B cell (primary cell): ENCODE data around the gene KCTD14.

Experiments used
- EZH2 ChIP-seq: IDR thresholded peaks from 2 replicates; pipeline ENCODE4 v1.6.1; 2012; ENCODE audit warnings: borderline replicate concordance, low read depth, mild to moderate bottlenecking, moderate library complexity, low read length; ENCODE audit not compliant: insufficient read depth, poor library complexity, severe bottlenecking
- TF ChIP-seq, protein P1 (sequence below): fragments of 200-600 bp; IDR thresholded peaks from one replicate; pipeline ENCODE4 v1.8.0; 2022; ENCODE audit warnings: antibody characterized with exemption, mild to moderate bottlenecking

DNA sequence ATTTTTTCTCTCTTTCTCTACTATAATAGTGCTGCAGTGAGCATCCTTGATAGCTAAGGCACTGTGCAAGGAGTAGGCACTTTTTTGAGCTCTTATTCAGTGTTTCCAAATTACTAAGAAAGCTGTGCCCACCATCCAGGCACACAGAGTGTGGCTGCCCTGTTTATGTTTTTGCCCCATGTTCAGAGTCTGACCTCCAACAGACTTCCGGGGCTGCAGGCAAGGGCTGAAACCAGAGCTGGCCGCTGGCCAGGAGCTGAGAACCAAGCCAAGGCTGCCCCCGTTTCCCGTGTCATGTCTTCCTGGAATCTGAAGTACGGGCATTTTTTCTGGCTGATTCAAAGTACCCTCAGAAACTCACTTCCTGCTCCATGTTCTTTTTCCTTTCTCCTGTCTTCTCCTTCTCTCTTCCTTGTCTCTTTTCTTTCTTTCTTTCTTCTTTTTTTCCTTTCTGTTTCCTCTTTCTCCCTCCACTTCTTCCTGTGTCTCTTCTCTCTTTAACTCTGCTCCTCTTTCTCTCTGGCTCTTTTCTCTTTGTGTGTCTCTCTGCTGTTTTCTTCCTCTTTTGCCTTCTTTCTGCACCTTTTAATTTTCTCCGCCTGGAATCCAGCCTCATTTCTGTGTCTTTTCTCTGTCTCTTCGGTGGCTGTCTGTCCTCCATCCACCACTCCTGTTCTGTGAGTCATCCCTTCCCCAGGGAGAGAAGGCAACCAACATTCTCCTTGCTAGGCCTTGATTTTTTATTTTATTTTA is 17.0 kb upstream of the KCTD14 start:
- TF ChIP-seq, protein P1, sequence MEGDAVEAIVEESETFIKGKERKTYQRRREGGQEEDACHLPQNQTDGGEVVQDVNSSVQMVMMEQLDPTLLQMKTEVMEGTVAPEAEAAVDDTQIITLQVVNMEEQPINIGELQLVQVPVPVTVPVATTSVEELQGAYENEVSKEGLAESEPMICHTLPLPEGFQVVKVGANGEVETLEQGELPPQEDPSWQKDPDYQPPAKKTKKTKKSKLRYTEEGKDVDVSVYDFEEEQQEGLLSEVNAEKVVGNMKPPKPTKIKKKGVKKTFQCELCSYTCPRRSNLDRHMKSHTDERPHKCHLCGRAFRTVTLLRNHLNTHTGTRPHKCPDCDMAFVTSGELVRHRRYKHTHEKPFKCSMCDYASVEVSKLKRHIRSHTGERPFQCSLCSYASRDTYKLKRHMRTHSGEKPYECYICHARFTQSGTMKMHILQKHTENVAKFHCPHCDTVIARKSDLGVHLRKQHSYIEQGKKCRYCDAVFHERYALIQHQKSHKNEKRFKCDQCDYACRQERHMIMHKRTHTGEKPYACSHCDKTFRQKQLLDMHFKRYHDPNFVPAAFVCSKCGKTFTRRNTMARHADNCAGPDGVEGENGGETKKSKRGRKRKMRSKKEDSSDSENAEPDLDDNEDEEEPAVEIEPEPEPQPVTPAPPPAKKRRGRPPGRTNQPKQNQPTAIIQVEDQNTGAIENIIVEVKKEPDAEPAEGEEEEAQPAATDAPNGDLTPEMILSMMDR: no peak
- TF ChIP-seq EZH2: no peak
